GM19328 (cell line): ENCODE data around the gene DPP10.

Experiments
- ATAC-seq: cut with Tn5 transposase; IDR thresholded peaks from one replicate; pipeline ENCODE4 v1.9.1; 2021; ENCODE audit warnings: mild to moderate bottlenecking, moderate library complexity; ENCODE audit not compliant: unreplicated experiment

Gene DPP10

DNA sequence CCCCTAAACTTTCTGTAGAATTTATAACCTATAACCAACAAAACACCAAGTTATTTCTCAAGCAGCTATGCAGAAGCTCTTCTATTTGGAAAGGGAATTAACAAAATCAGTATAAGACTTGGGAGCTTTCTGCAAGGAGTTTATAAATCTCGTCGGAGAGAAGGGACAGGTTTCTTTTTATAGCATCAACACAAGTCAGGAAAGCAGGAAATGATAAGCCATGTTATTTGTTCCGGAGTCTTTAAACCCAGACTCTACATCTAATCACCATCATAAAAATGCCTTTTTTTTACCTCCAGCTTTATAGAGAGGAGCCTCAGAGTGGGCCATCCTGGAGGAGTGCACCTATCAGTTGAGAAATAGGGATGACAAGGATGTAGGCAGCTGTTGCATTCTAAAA, 137.1 kb downstream of the DPP10 start:
- ATAC-seq, result no peak

- no peak for ATAC-seq
Observed at GRCh38 chr2:114580691-114581090, 138.2 kb downstream of the DPP10 start.

GRCh38 chr2:114598329-114598728, 155.9 kb downstream of the DPP10 start:
- ATAC-seq, result no peak

- ATAC-seq, result no peak
Observed at GRCh38 chr2:114609203-114609602, 166.8 kb downstream of the DPP10 start.

DNA sequence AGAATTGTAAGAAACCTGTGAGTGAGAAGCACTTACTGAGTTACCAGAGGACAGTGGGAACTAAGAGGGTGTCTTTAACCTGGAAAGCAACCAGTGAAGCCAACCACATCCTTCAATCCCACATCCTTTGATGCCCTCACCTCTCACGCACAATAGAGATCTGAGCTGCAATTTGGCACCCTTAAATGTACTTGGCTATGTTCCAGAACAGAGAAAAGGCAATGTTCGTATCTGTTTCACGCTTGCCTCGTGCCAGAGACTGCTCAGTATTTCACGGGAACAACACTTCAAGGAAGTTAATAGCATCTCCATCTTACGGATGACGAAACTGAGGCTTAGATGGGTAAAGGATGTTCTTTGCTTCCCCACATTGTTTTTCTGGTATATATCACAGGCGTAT, 167.4 kb downstream of the DPP10 start:
- ATAC-seq, result no peak

DNA sequence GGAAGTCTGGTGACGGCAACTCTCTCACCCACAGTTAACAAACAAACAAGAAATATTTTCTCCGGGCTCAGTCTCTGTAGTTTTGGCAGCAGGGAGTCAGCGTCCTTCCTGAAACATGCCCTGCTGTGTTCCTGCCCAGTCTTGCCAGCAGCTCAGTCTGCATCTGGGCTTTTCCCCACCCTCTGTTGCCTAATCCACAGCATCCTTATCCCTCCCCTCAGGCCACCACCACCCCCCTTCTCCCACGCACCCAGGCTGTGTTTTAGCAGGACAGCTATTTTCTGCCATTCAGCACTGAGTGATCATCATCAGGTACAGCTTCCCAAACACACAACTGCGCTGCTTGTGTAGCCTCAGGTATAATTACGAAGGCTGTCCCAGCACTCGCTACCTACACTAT, 168.2 kb downstream of the DPP10 start:
- ATAC-seq, result no peak

DNA sequence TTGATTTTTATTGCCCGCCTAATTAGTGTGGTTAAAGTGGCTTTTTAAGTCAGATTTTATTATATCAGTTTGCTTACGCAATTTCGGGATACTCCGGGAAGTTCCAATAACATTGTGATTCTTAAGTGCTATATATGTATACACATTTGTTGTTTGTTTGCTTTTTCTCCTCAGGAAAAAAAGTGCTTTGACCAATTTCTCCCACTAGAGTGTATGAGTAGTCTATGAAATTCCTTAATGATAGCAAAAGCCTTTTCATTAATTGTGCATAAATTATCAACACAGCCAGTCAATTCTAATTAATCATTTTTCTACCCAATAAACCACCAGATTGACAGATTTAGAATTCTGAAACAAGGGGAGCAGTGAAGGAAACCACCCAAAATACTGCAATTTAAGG, 172.2 kb downstream of the DPP10 start:
- ATAC-seq, result no peak

DNA sequence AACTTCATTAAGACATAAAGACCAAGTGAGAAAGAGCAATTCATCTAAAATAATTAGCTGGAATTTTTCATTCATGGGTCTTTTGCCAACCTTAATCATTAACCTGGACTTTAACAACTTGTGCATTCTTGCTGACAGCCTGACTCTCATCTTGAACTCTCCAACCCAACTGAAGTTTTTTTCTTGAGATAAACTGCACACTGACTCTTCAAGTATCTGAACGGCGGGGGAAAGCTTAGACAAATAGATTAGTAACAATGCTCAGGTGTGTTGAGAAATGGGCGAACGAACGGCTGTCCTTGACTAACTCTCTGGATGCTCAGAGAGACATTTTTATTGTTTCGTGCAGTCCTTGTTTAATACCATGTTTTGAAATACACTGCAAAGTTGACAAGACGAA, 186.0 kb downstream of the DPP10 start:
- ATAC-seq, result no peak

DNA sequence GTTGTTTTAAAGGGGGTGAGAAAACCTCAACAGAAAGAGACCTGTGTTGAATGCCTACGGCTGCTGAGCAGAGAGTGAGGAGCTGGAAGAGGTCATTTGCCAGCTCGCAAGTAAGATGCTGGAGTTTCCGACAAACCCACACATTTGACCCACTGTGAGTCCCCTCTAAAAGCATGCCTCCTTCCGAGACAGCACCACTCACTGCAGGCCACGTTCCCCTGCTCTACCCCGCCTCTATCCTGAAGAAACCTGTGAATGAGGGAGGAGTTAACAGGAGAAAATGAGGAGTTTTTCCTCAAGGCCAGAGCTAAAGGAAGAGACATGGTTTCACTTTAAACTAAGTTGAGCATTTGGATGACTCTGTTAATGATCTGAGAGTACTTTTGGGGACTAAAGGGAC, 188.7 kb downstream of the DPP10 start:
- no peak for ATAC-seq

- ATAC-seq, result no peak
Observed at GRCh38 chr2:114642166-114642770, 199.8 kb downstream of the DPP10 start.

GRCh38 chr2:114642988-114643553, 200.6 kb downstream of the DPP10 start:
- ATAC-seq, result no peak

DNA sequence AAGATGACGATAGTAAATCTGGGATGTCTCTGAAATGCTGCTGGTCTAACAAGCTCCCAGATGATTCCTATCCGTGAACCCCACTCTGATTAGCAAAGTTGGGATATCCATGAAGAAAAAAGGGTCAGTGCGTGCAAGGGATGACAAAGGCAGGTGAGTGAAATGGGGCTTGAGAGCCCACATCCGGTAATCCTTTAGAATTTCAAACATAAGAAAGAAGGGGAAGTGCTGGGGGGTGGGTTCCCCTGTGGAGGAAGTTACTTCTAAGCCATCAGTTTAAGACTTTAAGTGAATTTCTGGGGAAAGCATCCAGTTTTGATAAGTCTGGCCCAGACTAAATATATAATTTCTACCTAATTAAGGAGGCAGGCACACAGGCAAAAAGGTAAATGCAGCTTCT, 209.5 kb downstream of the DPP10 start:
- no peak for ATAC-seq

- ATAC-seq, result no peak
Observed at GRCh38 chr2:114659880-114660279, 217.4 kb downstream of the DPP10 start.

- no peak for ATAC-seq
Observed at GRCh38 chr2:114661971-114662939, 219.8 kb downstream of the DPP10 start.

- no peak for ATAC-seq
Observed at GRCh38 chr2:114668415-114668814, 226.0 kb downstream of the DPP10 start.

- no peak for ATAC-seq
Observed at GRCh38 chr2:114683251-114683650, 240.8 kb downstream of the DPP10 start.

DNA sequence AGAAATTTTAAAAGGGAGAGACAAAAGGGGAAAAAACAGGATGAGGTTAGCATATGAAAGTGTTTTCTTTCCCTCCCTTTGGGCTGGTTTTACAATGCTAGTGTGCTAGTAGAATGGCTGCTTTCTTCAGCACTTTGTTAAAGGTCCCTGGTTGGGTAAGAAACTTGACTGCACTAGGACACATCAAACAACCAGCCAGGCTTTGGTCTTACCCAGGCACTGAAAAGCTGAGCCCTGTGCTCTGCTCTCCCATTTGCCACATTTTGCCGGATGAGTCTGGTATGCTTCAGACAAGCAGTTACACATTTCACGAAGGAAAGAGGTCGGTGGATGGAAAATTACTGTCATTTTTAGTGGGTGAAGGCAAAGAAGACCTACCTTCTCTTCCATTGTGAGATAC, 242.0 kb downstream of the DPP10 start:
- no peak for ATAC-seq

DNA sequence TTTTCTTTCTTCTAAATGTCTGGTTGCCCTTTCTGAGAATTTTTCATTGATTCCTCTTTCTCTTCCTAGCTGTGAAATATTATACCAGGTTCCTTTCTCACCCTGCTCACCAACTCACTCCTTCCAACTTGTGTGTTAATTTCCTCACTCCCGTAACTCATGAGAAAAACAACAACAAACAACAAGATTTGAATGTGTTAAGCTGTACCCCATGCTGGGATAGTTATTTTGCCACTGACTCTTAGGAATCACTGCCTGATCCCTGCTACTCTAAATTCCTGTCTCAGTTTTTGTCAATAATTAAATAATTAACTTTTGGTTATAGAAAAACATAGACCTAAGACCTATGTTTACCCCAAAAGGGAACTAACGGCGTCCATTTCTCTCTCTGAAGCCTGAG, 242.7 kb downstream of the DPP10 start:
- no peak for ATAC-seq

GRCh38 chr2:114688241-114688640, 245.8 kb downstream of the DPP10 start:
- no peak for ATAC-seq

- ATAC-seq, result no peak
Observed at GRCh38 chr2:114698520-114698919, 256.1 kb downstream of the DPP10 start.

DNA sequence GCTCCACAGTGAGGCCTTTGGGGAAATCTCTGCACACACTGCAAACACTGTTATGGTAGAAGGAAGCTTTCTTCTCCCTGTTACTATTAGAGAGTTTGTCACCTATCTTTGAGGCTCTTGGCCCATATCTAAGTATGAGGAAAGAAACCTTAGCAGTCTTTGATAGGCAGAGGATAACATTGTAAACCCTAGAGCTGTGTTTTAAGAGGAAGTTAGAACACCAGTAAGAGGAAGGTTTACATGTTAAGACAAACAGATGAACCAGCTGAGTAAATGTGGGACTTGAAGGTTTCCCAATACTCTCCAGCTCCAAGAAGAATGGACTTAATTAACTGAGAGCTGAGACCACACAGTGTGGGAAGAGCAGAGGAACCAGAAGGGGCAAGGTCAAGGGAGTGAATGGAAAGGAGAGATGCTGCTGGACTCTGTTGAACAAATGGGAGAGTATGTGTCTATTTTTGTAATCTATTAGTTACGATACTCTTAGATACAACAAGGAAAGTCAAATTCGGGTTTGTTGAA, 257.0 kb downstream of the DPP10 start:
- ATAC-seq, result no peak

DNA sequence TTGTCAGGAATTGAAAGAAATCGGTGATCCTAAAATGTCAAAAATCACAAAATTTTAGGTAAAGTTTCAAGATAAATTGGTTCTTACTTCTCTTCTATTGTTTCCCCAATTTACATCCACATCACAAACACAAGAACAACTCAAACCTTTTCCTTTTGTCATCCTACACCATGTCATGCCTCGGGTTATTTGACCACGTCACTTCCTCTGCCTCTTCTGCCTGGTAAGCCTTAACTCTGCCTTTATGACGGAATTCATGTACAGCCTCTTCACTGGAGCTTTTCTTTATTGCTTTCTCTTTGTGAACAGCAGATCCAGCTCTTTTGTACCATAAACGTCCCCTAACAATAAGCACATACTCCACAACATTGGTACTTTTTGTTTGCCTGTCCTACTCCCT, 258.0 kb downstream of the DPP10 start:
- no peak for ATAC-seq
